AG09319 (cell line): ENCODE measurements around the gene DCLK3.

Experiments used
- DNase-seq: peaks from one replicate; pipeline ENCODE4 v3.0.0-alpha.2; 2010; ENCODE audit warnings: low read depth; ENCODE audit errors: extremely low read depth
- TF ChIP-seq, protein P1 (sequence below): IDR thresholded peaks from 2 replicates; pipeline ENCODE4 v1.5.1; 2011; ENCODE audit warnings: low read depth, mild to moderate bottlenecking, inconsistent platforms, low read length, moderate library complexity

Gene DCLK3

DNA sequence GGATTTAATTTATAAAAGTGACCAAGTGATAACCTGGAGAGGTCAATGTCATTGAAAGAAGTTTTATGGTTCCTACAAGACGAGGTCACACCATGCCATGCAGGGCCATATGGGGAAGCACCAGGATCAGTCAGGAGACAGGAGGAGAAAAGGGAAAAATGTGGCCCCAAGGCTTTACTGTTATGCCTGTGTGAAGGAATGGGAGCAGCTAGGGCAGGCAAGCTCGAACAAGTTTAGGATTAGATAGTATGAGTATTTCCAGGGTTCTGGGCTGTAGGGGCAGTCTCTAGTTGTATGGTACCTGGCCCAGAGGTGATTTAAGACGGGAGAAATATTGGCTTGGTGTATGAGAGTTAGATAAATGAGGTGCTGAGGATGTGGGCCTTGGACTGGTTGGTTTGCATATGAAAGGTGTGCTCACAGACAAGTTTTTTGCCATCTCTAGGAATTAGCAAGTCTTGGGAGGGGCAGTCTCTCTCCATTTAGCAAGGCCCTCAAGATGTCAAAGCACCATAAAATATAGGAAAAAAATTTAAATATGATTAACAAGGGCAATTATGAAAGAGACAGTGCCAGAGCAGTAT is 36.3 kb upstream of the DCLK3 start:
- DNase-seq, result no peak
- TF ChIP-seq, protein P1, sequence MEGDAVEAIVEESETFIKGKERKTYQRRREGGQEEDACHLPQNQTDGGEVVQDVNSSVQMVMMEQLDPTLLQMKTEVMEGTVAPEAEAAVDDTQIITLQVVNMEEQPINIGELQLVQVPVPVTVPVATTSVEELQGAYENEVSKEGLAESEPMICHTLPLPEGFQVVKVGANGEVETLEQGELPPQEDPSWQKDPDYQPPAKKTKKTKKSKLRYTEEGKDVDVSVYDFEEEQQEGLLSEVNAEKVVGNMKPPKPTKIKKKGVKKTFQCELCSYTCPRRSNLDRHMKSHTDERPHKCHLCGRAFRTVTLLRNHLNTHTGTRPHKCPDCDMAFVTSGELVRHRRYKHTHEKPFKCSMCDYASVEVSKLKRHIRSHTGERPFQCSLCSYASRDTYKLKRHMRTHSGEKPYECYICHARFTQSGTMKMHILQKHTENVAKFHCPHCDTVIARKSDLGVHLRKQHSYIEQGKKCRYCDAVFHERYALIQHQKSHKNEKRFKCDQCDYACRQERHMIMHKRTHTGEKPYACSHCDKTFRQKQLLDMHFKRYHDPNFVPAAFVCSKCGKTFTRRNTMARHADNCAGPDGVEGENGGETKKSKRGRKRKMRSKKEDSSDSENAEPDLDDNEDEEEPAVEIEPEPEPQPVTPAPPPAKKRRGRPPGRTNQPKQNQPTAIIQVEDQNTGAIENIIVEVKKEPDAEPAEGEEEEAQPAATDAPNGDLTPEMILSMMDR, result no peak

DNA sequence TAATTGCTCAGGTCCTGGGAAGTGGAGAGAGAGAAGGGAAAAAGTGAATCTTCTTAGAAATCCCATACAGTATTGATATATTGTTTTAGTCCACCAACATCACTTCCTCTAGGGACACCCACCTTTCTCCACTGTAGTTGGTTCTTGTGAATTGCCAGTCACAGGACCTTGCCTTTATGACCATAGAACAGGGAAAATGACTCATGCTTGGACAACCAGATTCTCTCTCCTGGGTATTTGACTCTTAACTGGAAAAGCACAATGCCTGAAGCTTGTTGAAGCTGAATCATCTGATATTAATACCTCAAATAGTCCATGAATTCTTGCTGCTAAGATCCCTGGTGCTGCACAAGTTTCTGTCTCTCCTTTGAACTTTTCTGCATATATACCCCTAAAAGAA is 32.5 kb upstream of the DCLK3 start:
- no peak for DNase-seq
- TF ChIP-seq, protein P1, result no peak

DNA sequence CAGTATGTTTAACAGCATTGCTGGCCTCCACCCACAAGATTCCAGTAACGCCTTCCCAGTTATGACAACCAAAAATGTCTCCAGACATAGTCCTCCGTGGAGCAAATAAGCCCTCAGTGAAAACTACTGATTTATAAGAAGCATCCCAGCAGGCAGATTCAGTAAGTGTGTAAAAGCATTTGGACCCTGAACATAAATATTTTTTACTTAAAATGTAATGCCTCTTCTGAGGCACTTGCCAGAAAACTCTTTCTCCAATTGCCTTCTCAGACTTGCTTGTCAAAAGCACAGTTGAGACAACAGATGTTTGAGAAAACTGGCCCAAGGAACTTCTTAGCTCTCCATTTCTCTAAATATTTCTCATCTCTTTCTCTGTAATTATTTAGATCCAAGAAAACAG is 31.8 kb upstream of the DCLK3 start:
- DNase-seq, result no peak
- TF ChIP-seq, protein P1, result no peak

DNA sequence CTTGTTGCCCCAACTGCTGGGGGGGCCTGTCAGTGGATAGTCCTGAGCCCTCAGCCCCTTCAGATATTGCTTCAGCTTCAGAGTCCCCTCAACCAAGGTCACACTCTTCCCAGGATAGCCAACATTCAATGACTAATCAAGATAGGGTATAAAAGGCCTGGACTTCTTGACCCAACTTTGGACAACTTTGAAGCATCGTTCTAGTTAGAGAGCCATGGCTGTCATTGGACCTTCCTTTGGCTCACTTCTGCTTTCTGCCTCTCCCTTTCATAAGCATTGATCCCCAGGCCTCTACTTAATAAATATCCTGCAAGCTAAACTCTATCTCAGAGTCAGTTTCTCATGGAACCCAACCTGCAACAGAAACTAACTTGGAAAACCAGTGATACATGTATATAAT is 31.3 kb upstream of the DCLK3 start:
- TF ChIP-seq, protein P1, result no peak
- no peak for DNase-seq

DNA sequence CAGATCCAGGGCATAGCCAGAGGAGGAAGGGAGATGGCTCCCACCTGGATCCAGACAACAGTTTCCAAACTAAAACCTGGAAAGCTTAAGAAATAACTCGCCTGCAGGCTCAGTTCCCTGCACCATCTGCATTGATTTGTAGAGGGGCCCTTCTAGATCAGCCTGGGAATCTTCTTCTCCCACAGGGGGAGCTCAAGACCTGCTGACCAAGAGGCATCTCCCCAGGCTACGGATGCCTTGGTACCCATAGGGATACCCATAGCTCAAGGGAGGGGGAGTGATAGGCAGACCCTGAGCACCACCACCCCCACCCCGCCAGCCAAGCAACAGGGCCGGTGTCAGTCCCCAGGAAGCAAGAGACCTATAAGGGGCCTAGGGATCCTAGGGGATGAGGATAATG is 28.0 kb upstream of the DCLK3 start:
- TF ChIP-seq, protein P1, result peak; percentile 38
- DNase-seq, result no peak

DNA sequence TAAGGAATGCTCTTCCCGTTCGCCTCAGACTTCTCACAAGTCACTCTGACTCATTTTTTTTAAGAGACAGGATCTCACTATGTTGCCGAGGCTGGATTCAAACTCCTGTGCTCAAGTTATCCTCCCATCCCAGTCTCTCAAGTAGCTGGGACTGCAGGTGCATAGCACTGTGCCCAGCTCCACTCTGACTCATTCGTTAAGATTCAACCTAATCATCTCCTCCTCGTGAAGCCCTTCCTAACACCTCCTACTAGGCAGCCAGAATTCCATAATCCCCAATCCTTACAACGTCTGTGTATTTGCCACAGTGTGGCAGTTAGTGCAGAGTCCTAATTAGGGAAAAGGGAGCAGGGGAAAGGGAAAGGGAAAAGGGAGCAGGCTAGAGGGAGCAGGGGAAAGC is 26.4 kb upstream of the DCLK3 start:
- no peak for DNase-seq
- TF ChIP-seq, protein P1, result no peak

DNA sequence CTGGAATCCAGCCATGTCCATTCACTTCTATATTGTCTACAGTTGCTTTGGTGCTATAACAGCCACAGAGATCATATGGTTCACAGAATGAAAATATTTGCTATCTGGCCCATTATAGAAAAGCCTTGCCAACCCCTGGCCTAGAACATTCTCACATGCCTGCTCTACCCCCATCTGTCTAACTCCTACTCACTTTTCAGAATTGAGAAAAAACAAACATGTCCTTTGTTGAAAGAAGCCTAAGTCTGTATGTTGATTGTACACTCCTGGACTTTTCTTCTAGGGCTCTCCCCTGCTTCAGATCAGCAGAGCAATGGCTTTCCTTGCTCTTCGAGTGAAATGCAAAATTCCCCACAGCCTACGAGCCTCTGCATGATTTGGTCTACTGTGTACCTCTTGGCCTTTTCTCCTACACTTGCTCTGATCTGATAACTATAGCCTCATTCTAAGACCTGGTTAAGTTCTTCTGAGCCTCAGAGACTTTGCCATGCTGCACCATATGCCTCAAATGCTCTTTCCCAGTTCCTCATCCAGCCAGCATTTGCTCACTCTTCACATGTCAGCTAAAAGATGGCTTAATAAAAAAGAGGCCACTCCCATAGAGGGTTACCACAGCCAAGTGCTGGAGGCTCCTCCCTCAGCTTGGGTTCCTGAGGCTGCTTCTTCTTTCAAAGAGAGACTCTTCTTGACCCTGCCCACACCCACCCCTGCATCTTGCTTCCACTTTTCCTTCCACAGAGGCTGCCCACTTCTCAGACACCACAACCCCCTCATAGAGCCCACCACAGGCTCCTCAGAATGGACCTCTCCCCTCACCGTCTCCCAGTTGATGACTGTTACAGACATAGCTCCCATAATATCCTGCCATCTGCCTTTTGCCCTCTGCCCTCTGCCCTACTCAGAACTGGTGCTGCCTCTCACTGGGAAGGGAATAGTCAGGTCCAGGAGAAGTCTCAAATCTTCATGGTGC is 22.9 kb upstream of the DCLK3 start:
- TF ChIP-seq, protein P1, result no peak
- no peak for DNase-seq
